BJ (cell line): ENCODE data around the gene NPB. TPM values are rescaled to one million over a fixed set of nuclear protein-coding genes. Genes with fewer than 3 reads are reported as not detected.

ENCODE experiments used
- CTCF ChIA-PET: fragments of 350-600 bp; formaldehyde crosslinking; extraction: SDS; loops from one replicate; lab custom pipeline; 2021; ENCODE audit warnings: antibody characterized with exemption, inconsistent platforms; lab: Yijun Ruan, JAX
- POLR2A ChIA-PET: fragments of 300-600 bp; sonication (Branson Sonifier 250); formaldehyde crosslinking; extraction: SDS; loops from one replicate; lab custom pipeline; 2021; ENCODE audit warnings: antibody characterized with exemption; lab: Charles Lee
- DNase-seq: peaks from one replicate; pipeline ENCODE4 v3.0.0-alpha.2; 2011; ENCODE audit warnings: low read depth
- H3K27me3 ChIP-seq: 2 replicates; pipeline ENCODE4 v1.6.0; 2011; ENCODE audit warnings: low read length; ENCODE audit not compliant: control insufficient read depth, insufficient read depth
- H3K36me3 ChIP-seq: 2 replicates; pipeline ENCODE4 v1.5.1; 2011; ENCODE audit warnings: low read length; ENCODE audit not compliant: control insufficient read depth, insufficient read depth
- H3K4me3 ChIP-seq: 2 replicates; pipeline ENCODE4 v1.5.1; 2011; ENCODE audit warnings: low read depth, mild to moderate bottlenecking, control low read depth, low read length
- CTCF ChIP-seq: IDR thresholded peaks from 2 replicates; pipeline ENCODE4 v1.5.1; 2011; ENCODE audit warnings: low read depth, mild to moderate bottlenecking, control low read depth, inconsistent platforms, low read length, moderate library complexity; ENCODE audit not compliant: insufficient read depth
- polyA minus RNA-seq: library from RNA; depleted of rRNA, polyadenylated mRNA; stranded (reverse); fragments of >200 nt; gene quantifications from 2 replicates; pipeline ENCODE4 v1.2.3, GENCODE V29; 2011; rRNA and poly(A)+ RNA removed
- polyA plus RNA-seq: library from polyadenylated mRNA; depleted of rRNA; stranded (reverse); fragments of >200 nt; gene quantifications from 2 replicates; pipeline ENCODE4 v1.2.3, GENCODE V29; 2011; rRNA removed

Gene NPB
- 0.21 and 0.38 TPM in 2 replicates for polyA plus RNA-seq
- 0.24 TPM in 1 of 2 replicates, not detected in the other for polyA minus RNA-seq

GRCh38 chr17:81902023-81902652 lies at the start of gene NPB:
Gene NPB, plus strand, starts transcription at chr17:81902238. Its CDS starts 40 bp downstream, at chr17:81902278.
- Histone ChIP-seq H3K27me3 (no peaks in the 10 kb centered on the region), H3K4me3 (peak within 1 kb of the TSS; percentile 27), H3K36me3 (peaks cover 18% of the 10 kb centered on the region)
- no peak for TF ChIP-seq CTCF
- CTCF ChIA-PET, result no interaction called here
- POLR2A ChIA-PET, result no interaction called here
- DNase-seq, result no peak

- no peak for DNase-seq
- Histone ChIP-seq H3K27me3 (no peaks in the 10 kb centered on the region), H3K36me3 (peaks cover 44% of the 10 kb centered on the region), H3K4me3 (no peak overlapping the region)
- ChIA-PET CTCF (interaction anchor here (0.7 to 1.4 kb wide), 3 partner anchors 14 to 144 kb away, joined by 3 to 4 read pairs (median 4); no protein-coding TSS in a partner anchor), POLR2A (interaction anchor here (0.6 kb wide), 1 partner anchor 144 kb away, joined by 4 read pairs; no protein-coding TSS in a partner anchor)
- TF ChIP-seq CTCF, result no peak
Observed at GRCh38 chr17:81854974-81855774, 46.9 kb upstream of the NPB start.

- POLR2A ChIA-PET, result interaction anchor here (0.6 kb wide), 2 partner anchors 13 to 156 kb away, joined by 11 to 18 read pairs; no protein-coding TSS in a partner anchor
- CTCF ChIA-PET, result no interaction called here
- Histone ChIP-seq H3K4me3 (peak overlapping the region; percentile 78), H3K36me3 (peaks cover 26% of the 10 kb centered on the region), H3K27me3 (no peaks in the 10 kb centered on the region)
- no peak for TF ChIP-seq CTCF
- DNase-seq, result no peak
Observed at GRCh38 chr17:81858170-81858966, 43.7 kb upstream of the NPB start.

- CTCF ChIA-PET, result interaction anchor here (0.8 to 1.0 kb wide), 2 partner anchors 10 to 16 kb away, joined by 3 read pairs; no protein-coding TSS in a partner anchor
- POLR2A ChIA-PET, result interaction anchor here (0.6 to 0.7 kb wide), 2 partner anchors 13 to 106 kb away, joined by 5 read pairs; no protein-coding TSS in a partner anchor
- peaks cover 17% of the 10 kb centered on the region for H3K36me3 ChIP-seq
Observed at GRCh38 chr17:81858967-81859905, 42.8 kb upstream of the NPB start.

More at GRCh38 chr17:81858967-81859905, 42.8 kb upstream of the NPB start:
- no peak for DNase-seq
- H3K4me3 ChIP-seq, result peak overlapping the region; percentile 78
- H3K27me3 ChIP-seq, result no peaks in the 10 kb centered on the region
- TF ChIP-seq CTCF, result no peak
